Endothelial cell of umbilical vein (primary cell): Measurements from ENCODE around the gene DMD.

ENCODE experiments used
- EZH2 ChIP-seq: IDR thresholded peaks from 2 replicates; pipeline ENCODE4 v1.6.1; 2012; ENCODE audit warnings: borderline replicate concordance, low read depth, mild to moderate bottlenecking, moderate library complexity, low read length, inconsistent platforms; ENCODE audit not compliant: severe bottlenecking
- FOS ChIP-seq: IDR thresholded peaks from 2 replicates; pipeline ENCODE4 v1.6.1; 2011; ENCODE audit warnings: mild to moderate bottlenecking, low read length, moderate library complexity, borderline replicate concordance; ENCODE audit not compliant: insufficient read depth
- GATA2 ChIP-seq: IDR thresholded peaks from 2 replicates; pipeline ENCODE4 v1.7.0; 2011; ENCODE audit warnings: low read depth, mild to moderate bottlenecking, moderate library complexity, mixed read lengths, low read length; ENCODE audit not compliant: insufficient read length, insufficient read depth
- JUN ChIP-seq: IDR thresholded peaks from 2 replicates; pipeline ENCODE4 v1.6.1; 2011; ENCODE audit warnings: borderline replicate concordance, low read depth; ENCODE audit not compliant: insufficient read length, insufficient read depth
- MYC ChIP-seq: IDR thresholded peaks from one replicate; pipeline ENCODE4 v1.6.1; 2011; ENCODE audit warnings: mild to moderate bottlenecking, low read depth, low read length
- POLR2A ChIP-seq: IDR thresholded peaks from 2 replicates; pipeline ENCODE4 v1.6.1; 2012; ENCODE audit warnings: low read depth, mild to moderate bottlenecking, control low read depth, low read length
- POLR2AphosphoS5 ChIP-seq: IDR thresholded peaks from 2 replicates; pipeline ENCODE4 v1.6.1; 2012; ENCODE audit warnings: low read depth, mild to moderate bottlenecking, control low read depth, low read length, moderate library complexity; ENCODE audit not compliant: insufficient read depth
- TF ChIP-seq, protein P1 (sequence below), 2 donors: IDR thresholded peaks; 1 replicate in 1 of 2; 2 replicates in 1 of 2; pipeline ENCODE4 v1.5.1; 2011; ENCODE audit warnings: low read length in 2 of 2, mild to moderate bottlenecking in 2 of 2, moderate library complexity in 2 of 2, control low read depth in 1 of 2, inconsistent platforms in 1 of 2, low read depth in 1 of 2; ENCODE audit not compliant: insufficient read depth in 1 of 2; ENCODE audit errors: extremely low read depth in 1 of 2
- TF ChIP-seq, protein P2 (sequence below): IDR thresholded peaks from 2 replicates; pipeline ENCODE4 v1.6.1; 2011; ENCODE audit not compliant: insufficient read depth, insufficient read length

DNA sequence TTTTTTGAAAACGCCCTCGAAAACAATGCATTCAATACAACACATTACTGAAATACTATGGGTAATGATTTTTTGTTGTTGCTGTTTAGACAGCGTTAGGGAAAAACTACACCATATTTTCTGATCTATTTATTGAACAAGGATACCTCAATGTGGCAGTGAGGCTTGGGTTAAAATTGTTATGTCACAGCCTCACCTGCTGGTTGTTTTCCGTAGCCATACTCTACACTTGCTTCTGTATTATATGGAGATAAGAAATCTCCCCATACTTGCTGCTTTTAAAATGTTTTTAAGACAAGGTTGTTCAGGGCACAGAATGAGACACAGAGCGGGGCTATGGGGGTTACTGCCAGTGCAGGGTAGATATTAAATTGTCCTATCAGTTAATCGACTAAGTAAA lies 1917.9 kb downstream of the DMD start:
- TF ChIP-seq MYC (no peak), POLR2AphosphoS5 (no peak), POLR2A (no peak), GATA2 (no peak), JUN (no peak), EZH2 (no peak), FOS (no peak)
- TF ChIP-seq, protein P1, sequence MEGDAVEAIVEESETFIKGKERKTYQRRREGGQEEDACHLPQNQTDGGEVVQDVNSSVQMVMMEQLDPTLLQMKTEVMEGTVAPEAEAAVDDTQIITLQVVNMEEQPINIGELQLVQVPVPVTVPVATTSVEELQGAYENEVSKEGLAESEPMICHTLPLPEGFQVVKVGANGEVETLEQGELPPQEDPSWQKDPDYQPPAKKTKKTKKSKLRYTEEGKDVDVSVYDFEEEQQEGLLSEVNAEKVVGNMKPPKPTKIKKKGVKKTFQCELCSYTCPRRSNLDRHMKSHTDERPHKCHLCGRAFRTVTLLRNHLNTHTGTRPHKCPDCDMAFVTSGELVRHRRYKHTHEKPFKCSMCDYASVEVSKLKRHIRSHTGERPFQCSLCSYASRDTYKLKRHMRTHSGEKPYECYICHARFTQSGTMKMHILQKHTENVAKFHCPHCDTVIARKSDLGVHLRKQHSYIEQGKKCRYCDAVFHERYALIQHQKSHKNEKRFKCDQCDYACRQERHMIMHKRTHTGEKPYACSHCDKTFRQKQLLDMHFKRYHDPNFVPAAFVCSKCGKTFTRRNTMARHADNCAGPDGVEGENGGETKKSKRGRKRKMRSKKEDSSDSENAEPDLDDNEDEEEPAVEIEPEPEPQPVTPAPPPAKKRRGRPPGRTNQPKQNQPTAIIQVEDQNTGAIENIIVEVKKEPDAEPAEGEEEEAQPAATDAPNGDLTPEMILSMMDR (IDR thresholded peaks at IDR 0.05; ENCODE audit: extremely low read depth in 1 of 2, insufficient read depth in 1 of 2, low read depth in 1 of 2, low read length in 2 of 2) = peak in 1 of 2 donors; percentile 16
- TF ChIP-seq, protein P2, sequence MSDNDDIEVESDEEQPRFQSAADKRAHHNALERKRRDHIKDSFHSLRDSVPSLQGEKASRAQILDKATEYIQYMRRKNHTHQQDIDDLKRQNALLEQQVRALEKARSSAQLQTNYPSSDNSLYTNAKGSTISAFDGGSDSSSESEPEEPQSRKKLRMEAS = no peak
